ENCODE data around the gene FOXM1.

GRCh38 chr12:2845280-2845679 lies 31.7 kb downstream of the FOXM1 start:
- no peak for TF ChIP-seq CTCF (IDR thresholded peaks at IDR 0.05)
- no peak for TF ChIP-seq POLR2A (IDR thresholded peaks at IDR 0.05)
